ENCODE measurements around the gene TNFRSF1A.
A peak's percentile ranks its signal among the peaks of the same experiment; 100 is the strongest.

The TNFRSF1A gene

DNA sequence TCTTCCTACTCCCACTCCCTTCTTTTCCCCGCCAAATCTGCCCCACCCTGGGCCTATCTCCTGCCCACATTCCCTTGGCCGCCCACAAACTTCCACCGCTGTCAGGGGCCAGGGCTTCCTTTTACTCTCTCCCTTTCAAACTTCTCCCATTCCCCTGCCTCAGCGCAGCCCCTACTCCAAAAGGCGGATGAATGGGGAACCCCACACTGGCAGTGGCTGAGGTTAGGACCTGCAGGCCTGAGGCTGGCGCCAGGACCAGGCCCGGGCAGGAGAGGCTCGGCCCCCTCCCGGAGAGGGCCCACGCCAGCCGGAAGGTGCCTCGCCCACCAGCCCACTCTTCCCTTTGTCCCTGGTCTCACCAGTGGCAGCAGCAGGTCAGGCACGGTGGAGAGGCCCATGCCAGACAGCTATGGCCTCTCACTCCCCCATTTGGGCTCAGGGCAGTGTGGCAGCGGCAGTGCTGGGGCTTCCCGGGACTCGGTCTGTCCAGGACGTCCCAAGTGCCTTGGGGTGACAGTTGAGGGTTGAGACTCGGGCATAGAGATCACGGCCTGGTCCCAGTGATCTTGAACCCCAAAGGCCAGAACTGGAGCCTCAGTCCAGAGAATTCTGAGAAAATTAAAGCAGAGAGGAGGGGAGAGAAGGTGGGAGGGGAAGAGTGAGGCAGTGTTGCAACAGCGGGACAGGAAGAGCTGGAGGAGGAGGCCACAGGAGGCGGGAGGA lies at the start of gene TNFRSF1A:
Gene TNFRSF1A, minus strand, starts transcription at position 660 of the 723 bp plus-strand sequence. Its CDS starts 262 bp downstream, at position 398.
- peak; percentile 29 for DNase-seq

DNA sequence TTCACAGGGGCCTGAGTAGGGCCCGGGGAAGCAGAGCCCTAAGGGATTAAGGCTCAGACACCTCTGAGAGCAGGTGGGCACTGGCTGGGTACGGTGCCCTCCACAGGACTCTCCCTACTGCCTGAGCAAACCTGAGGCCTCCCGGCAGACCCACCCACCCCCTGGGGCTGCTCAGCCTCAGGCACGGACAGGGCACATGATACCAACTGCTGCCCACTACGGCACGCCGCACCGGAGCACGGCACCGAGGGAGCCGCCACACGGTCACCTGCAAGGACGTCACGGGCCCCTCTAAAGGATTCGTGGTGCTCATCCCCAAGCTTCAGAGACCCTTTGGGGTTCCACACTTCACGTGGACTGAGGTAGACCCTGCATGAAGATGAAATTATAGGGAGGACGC lies 49.1 kb upstream of the TNFRSF1A start:
- DNase-seq = no peak

- no peak for DNase-seq
Measured at GRCh38 chr12:6390084-6390799, 48.4 kb upstream of the TNFRSF1A start.

DNA sequence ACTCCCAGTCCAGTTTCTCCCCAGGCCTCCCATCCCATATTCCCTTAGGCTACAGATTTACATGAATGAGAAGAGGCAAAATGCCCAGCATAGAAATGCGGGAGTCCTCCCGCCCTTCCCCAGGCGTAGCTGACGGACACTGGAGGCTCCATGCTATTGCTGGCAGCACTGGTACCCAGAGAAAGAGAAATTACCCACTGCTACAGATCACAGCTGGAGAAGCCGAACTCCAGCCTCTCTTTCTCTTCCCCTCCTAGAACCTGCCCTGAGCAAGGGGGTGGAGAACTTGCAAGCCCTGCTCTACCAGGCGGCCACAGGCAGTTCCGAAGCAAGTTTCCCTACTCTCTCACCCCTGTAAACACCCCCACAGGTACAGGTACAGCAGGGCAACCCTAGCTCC lies 45.7 kb upstream of the TNFRSF1A start:
- DNase-seq = no peak

DNA sequence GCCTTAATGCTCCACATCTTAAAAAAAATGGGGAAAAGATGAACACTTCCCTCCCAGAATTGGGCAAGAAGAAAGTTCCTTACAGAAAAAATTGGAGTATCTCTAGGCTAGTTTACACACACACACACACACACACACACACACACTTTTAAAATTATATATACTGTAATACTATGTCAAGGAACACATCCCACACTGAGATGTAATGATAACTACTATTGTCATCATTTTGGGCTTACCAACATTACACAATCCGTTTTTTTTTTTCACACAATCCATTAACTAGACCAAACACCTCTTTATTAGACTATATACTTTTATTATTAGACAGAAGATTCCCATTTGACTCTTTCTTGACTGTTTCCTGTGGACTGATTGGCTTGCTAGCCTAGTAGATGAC lies 44.6 kb upstream of the TNFRSF1A start:
- DNase-seq = no peak

DNA sequence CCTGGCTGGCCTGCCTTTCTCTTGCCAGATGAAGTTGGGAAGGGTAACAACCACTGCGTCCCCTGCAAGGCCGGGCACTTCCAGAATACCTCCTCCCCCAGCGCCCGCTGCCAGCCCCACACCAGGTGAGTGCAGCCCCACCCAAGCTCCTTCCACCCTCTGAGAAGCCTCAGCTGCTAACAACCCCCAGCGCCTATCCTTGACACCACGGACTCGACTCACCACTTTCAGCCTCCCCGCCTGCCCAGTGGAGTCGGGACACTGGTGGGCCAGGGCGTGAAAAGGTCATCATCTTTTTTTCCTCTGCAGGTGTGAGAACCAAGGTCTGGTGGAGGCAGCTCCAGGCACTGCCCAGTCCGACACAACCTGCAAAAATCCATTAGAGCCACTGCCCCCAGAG lies 44.2 kb upstream of the TNFRSF1A start:
- no peak for DNase-seq

- DNase-seq = no peak
Measured at GRCh38 chr12:6384499-6385436, 42.9 kb upstream of the TNFRSF1A start.

GRCh38 chr12:6383572-6384498 lies 42.0 kb upstream of the TNFRSF1A start, which contains the start of gene LTBR:
LTBR (plus strand) TSS chr12:6384162; CDS start chr12:6384359, 197 bp downstream.
- no peak for DNase-seq

DNA sequence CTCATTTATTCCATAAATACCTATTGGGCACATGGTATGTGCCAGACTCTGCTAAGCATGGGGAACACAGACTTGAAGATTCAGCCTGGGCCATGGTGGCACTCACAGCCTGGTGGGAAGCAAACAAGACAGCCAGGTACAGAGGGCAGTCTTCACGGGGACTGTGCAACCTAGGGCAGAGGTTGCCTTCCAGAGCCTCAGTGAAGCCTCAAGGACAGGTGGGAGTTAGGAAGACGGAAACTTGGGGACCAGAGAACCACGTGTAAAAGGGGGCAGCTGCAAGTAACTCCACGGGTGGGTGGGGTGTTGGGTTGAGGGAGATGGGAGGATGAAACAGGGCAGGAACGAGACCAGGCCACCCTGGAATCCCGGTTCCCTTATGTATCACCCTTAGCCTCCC lies 41.1 kb upstream of the TNFRSF1A start:
- no peak for DNase-seq

DNA sequence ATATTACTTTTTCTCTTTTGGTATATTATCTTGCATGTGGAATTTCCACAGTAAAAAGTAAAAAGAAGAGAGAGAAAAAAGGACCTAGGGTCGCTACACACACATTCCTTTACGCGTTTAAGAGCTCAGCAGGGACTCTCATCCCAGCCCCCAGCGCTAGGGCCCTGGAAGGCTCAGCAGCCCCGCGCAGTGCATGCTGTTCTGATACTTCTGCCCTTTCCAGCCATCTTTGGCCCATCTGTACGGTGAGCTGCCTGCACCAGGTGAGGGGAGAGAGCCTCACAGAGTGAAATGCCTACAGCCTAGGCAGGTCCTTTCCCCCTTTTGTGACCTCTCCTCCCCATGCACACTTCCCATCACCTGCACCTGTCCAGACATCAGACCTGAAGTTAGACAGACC lies 40.5 kb upstream of the TNFRSF1A start:
- no peak for DNase-seq

DNA sequence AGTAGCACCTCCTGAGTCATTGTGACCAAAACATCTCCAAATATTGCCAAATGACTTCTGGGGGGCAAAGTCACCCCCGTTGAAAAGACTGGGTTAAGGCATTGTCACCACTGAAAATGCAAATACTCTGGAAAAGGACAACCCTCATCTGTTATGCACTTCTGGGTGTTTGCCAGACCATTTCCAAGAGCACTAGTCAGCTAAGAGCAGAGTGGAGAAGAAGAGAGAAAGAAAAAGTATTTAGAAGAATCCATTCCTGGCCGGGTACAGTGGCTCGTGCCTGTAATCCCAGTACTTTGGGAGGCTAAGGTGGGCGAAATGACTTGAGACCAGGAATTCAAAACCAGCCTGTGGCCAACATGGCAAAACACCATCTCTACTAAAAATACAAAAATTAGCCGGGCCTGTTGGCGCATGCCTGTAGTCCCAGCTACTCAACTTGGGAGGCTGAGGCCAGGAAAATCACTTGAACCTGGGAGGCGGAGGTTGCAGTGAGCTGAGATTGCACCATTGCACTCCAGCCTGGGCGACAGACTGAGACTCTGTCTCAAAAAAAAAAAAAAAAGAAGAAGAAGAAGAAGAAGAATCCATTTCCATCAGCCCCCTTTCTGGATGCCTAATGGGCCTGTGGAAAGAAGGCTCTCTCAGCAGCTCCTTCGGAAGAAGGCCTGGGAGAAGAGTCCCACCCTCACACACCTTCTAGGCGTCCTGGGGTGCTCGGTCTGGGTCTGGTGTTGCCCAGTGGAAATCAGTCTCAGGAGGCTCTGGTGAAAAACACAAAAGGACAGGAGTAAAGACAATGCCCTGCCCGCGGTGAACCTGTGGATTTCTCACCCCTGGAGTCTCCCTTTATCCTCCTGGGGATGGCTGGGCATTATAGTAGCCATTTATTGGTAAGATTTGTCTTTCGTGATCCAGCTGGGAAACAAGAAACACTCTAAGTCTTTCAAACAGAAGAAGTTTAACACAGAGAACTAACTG lies 38.6 kb upstream of the TNFRSF1A start:
- DNase-seq = no peak

- no peak for DNase-seq
Measured at GRCh38 chr12:6378709-6379472, 37.0 kb upstream of the TNFRSF1A start.

- no peak for DNase-seq
Measured at GRCh38 chr12:6377667-6377994, 35.8 kb upstream of the TNFRSF1A start.

- no peak for DNase-seq
Measured at GRCh38 chr12:6376870-6377666, 35.2 kb upstream of the TNFRSF1A start.

- DNase-seq = no peak
Measured at GRCh38 chr12:6376079-6376869, 34.4 kb upstream of the TNFRSF1A start.

GRCh38 chr12:6375269-6376078 lies 33.6 kb upstream of the TNFRSF1A start, which contains the start of gene SCNN1A:
SCNN1A (minus strand) TSS chr12:6375563; CDS start chr12:6374783, 780 bp downstream.
- DNase-seq = no peak

DNA sequence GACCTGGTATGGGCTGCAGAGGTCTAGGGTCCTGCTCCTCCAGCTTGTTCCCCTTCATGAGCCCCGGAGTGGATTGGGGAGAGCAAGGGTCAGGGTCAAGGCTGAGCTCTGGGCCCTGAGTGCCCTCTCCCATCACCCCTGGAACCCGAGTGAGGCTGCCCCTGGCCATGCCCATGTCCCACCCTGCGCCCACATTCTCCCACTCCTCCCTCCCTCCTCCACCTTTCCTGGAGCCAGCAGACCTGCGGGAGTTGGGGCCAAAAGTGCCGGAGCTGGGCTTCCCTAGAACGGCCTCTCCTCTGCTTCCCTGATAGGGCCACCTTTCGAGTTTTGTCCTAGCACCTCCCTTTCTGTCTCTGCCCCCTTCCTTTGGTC lies 32.9 kb upstream of the TNFRSF1A start:
- no peak for DNase-seq
